ENCODE measurements around the gene ZNF419.

ZNF419 gene

DNA sequence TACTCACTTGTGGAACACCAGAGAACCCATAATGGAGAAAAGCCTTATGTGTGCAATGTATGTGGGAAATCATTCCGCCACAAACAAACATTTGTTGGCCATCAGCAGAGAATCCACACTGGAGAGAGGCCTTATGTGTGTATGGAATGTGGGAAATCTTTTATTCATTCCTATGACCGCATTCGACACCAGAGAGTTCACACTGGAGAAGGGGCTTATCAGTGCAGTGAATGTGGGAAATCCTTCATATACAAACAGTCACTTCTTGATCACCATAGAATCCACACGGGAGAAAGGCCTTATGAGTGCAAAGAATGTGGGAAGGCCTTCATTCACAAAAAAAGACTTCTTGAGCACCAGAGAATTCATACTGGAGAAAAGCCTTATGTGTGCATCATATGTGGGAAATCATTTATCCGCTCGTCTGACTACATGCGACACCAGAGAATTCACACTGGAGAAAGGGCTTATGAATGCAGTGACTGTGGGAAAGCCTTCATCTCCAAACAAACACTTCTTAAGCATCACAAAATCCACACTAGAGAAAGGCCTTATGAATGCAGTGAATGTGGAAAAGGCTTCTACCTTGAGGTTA lies 50.5 kb downstream of the ZNF419 start:
- no peak for DNase-seq

All from NCI-H510A treated with DMSO at 0.1 percent for 48 hours (cell line).